GM21367 (cell line): ENCODE data around the gene PADI2.

Experiments used
- ATAC-seq: cut with Tn5 transposase; IDR thresholded peaks from one replicate; pipeline ENCODE4 v1.9.1; 2021; ENCODE audit not compliant: unreplicated experiment

PADI2 gene

DNA sequence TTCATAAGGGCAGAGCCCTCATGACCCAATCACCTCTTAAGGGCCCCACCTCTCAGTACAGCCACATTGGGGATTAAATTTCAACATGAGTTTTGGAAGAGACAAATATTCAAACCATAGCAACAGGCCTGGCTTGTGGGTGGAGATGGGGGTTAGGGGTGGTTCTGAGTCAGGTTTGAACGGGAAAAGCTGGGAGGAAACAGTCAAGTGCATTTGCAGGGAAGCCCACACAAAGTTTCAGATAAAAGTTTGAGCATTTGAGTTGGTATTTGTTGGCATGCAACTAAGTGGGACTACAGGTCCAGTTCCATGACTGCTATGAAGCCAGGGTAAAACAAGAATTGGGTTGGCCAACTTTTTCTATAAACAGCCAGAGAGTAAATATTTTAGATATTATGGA is 21.0 kb upstream of the PADI2 start:
- no peak for ATAC-seq

DNA sequence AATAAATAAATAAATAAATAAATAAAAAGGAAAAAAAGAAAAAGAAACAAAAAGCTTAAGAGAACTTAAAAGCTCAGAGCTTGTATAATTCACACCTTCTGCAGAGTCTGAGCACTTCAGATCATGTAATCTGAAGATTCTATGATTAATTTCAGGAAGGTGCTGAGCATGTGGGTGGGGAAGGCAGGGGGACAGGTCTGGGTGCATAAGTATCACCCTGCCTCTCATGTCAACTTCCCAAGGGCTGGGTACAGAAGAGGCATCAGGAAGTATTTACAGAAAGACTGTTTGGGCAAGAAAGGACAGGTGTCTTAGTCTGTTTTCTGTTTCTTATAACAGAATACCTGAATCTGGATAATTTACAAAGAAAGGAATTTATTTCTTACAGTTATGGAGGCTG is 20.4 kb upstream of the PADI2 start:
- ATAC-seq: no peak

DNA sequence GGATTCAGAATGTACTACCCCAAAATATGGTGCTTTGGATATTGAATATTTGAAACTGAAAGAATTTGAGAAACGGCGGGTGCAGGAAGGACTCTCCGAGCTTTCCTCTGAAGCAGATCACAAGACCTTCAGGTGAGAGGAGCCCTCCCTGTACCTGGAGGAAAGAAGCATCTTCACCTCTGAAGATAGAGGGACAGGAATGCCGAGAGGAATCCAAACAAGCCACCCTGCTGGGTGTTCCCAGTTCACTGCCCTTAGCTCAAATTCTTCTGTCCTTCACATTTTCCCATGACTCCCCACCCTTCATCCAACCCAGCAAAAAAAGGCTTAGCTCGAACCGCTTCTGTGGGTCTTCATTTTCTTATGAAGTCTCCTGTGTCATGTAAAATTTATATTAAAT is 18.2 kb upstream of the PADI2 start:
- no peak for ATAC-seq

DNA sequence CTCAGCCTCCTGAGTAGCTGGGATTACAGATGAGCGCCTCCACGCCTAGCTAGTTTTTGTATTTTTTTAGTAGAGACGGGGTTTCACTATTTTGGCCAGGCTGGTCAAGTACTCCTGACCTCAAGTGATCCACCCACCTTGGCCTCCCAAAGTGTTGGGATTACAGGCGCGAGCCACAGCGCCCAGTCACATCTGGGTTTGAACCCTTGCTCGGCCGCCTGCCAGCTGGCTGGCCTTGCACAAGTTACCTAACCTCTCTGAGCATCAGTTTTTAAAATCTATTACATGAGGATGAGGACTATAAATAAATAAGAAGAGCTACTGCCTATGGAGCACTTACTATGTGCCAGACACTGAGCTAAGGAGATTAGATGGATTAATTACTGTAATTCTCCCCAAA is 17.7 kb upstream of the PADI2 start:
- ATAC-seq: no peak

DNA sequence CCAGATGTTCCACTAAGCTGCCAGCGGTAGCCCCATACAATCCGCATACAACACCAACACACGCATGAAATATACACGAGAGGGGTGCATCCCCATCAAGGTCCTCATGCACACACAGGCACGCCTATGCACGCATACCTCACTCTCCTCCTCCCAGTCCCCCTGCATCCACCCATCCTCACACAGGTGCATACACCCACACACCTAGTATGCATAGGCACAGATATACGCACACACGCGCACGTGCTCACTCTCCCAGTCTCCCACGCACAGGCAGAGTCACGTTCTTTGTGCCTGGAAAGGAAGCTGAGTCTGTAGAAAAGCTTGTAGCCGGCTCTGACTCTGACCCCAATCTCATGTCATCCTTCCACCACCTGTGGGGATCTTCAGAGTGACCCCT is 16.9 kb upstream of the PADI2 start:
- no peak for ATAC-seq

DNA sequence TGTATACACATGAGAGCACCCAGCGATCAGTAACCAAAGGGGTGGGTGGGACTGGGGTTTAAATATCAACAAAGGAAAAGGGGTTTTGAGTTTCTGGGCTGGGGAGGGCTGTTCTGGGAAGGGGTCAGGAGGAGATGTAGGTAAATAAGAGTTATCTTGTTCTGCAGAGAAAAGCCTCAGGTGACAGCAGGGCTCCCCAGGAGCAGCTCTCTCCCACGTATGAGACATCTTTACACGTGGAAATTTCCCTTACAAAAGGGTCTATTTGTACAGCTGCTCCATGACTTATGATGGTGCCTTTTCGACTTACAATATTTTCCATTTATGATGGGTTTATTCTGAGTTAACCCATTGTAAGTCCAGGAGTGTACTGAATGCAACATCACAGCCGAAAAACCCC is 16.3 kb upstream of the PADI2 start:
- ATAC-seq: no peak

DNA sequence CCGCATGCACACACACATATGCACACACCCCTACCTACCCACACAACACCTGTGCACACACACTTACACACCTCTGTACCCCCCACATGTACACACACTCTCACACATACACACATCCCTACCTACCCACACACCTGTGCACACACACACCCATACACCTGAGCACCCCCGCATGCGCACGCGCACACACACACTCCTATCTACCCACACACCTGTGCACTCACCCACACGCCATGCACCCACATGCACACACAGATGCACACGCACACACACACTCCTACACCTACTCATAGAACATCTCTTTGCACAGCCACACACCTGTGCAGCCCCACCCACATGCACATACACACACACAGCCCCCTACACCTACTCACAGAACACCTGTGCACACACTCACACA is 15.5 kb upstream of the PADI2 start:
- no peak for ATAC-seq

DNA sequence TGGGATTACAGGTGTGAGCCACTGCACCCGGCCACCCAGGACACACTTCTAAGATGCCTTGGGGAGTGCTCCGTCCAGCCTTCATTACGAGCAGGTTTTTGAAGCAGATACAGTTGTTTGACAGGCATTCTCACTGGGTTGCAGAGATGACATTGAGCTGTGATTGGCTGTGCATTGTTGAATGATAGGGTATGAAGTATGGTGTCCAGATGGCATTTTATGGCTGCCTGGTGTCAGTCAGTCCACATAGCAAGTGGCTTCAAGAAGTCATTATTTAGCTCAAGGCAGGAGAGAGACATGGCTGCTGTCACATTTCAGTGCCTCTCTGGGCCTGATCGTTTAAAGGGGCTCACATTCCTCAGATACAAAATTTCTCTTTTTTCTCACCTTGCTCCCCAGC is 14.8 kb upstream of the PADI2 start:
- no peak for ATAC-seq

DNA sequence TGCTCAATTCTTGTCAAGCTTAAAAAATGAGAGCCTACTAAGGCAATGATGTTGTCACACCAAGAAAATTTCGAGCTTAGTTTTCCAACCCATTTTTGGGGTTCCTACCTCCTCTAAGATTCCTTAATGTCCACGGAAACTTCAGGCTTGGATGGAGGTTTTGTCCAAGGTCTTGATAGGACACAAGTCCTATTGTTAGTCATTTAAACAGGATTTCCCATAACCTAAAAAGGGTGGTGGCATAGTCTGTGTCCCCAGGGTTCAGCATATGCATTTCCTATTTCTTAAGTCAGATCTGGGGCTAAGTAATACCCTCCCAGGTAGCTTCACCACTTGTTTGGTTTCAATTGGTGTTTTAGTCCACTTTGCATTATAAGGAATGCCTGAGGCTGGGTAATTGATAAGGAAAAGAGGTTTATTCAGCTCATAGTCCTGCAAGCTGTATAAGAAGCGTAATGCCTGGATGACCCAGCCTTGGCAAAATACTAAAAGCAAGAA is 10.9 kb upstream of the PADI2 start:
- no peak for ATAC-seq

DNA sequence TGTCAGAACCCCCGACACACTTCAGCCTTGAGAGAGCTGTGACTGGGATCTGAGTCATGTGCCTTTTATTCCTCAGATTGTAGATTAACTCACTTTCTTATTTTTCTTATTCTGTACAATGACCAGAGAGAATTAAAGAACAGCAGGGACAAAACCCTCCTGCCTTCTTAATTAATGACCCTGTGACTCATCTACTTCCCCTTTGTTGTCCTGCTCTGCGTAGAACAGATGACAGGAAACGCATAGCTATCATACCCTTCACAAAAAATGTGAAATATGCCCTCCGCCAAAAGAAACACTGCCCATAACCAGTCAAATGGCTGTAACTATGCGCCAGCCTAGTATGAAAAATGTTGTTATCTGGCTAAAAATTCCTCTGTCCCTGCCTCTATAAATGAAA is 9.1 kb upstream of the PADI2 start:
- no peak for ATAC-seq

DNA sequence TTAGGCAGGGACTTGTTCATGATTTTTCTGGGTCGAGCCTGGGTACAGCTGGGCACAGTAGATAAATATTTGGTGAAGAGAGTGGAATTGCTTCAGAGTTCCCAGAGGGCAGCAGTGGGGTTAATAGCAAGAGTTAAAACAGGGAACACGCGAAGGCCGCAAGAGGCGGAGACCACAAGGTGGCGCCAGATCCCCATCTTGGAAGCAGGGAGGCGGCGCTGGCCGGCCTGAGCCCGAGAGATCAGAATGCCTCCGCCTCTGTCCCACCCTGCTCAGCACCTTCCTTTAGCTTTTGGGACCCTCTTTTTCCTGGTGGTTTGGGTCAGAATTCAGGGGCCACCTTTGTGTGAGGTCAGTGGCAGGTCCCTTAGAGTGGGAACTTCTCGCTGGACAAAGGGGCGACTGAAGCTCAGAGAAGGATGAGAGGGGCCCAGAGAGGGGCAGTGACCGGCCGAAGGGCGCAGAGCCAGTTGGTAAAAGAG is 6.5 kb upstream of the PADI2 start:
- ATAC-seq: no peak

DNA sequence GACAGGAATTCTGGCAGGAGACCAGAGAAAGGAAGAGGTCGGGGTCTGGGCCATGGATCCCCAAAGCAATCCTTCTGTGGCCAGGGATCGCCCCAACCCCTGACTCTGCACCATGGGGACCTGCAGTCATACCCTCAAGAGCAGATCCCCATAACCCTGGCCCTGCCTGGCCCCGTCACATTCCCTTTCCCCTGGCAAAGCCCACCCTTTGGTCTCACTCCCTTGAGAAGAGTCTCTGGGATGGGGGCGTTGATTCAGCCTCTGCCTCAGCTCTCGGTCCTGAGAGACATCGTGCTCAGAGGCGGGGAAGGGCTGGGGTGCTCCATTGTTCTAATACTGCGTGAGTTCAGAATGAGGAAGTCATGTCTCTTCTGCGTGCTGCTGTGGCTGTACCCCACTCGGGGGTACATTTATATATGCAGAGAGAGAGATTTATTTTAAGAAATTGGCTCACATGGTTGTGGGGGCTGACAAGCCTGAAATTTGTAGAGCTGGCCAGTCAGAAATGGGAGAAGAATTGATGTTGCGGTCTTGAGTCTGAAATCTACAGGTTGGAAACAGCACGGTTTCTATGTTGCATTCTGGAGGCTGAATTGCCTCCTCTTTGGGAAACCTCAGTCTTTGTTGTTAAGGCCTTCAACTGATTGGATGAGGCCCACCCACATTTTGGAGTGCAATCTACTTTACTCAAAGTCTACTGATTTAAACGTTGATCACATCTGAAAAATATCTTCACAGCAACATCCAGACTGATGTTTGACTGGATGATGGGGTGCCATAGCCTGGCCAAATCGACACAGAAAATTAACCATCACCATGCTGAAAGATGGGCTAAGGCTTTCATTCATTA is 4.2 kb upstream of the PADI2 start:
- no peak for ATAC-seq

DNA sequence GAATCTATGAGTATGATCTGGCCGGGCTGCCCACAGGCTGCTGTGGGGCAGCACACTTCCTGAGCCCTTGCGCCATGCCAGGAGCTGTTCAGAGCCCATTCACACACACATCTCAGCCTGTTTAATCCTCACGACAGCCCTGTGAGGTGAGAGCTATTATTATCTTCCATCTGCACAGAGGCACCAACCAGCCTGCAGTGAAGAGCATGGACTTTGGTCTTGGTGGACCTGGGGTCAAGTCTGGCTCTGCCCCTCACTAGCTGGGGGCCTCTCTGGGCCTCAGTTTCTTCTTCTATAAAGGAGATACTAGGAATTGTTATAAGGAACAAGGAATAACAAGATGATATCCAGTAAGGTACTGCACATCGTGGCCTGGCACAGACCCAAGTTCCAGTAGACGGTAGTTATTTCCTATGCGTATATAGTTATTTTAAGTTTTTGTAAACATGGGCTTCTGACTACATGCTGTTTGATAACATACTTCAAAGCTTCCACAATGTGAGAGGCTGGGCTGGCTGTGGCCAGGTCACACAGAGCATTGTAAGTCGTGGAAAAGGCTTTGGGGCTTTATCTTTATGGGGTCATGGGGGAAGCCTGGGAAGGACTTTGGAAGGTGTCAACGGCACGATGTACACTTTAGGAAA is 3.4 kb upstream of the PADI2 start:
- ATAC-seq: no peak

DNA sequence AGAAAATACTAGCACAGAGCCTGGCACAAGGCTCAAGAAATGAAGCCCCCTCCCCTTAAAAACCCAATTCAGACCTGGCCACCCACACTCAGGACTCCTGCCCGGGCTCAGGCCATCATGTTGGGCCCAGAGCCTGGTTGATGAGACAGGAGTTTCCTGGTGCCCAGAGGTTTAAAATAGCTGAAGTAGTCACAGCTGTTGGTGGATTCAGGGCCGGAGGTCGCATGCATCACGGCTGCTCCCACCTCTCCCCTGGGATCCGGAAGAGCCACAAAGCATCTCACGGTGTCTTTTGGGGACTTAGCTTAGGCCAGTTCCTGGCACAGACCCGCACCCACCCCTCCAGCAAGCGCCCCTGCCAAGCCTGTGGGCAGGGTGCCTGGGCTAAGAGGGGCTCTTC is 2.6 kb upstream of the PADI2 start:
- no peak for ATAC-seq

DNA sequence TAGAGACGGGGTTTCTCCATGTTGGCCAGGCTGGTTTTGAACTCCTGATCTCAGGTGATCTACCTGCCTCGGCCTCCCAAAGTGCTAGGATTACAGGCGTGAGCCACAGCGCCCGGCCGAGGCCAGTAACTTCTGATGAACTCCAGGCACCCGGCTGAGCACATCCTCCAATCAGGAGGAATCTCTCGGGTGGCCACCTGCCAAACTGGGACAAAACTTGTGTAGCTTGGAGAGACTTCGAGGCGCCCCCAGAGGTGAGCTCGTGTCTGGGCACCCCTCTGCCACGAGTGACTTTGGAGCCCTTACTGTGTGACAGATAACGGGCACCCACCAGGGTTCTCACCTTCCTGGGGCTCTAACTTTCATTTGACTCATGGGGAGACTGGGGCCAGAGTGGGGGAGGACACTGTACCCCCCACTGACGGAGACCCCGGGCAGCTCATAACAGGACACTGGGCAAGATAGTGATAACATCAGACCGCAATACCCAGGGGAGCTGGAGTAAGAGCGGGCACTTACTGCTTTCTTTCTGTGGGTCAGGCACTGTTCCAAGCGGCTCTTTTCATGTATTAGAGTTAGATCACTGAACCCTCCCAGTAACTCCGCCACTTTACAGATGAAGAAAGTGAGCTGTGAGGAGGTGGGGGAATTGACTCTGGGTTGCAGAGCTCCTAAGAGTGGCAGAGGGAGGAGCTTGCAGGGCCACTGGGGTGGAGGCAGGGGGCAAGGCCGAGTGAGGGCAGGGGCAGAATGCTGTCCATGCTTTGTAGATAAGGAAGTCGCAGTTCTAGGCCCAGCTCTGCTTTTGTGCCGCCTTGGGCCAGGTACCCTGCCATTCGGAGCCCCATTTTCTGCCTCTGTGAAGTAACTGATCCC is 1.9 kb upstream of the PADI2 start:
- ATAC-seq: no peak

DNA sequence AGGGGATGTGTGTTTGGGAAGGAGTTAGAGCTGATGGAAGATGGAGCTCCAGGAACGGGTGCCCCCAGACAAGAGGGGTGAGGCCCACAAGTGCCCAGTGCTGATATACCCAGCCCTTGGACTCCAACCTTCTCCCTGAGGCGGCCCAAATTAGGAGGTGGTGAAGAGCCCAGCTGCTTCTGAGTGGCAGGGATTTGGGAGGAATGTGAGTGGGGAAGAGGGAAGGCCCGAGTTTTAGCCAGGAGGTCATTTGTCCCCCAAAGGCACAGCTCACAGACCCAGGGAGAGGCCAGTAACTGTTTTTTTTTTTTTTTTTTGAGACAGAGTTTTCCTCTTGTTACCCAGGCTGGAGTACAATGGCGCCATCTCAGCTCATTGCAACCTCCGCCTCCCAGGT is 1.2 kb upstream of the PADI2 start:
- no peak for ATAC-seq

DNA sequence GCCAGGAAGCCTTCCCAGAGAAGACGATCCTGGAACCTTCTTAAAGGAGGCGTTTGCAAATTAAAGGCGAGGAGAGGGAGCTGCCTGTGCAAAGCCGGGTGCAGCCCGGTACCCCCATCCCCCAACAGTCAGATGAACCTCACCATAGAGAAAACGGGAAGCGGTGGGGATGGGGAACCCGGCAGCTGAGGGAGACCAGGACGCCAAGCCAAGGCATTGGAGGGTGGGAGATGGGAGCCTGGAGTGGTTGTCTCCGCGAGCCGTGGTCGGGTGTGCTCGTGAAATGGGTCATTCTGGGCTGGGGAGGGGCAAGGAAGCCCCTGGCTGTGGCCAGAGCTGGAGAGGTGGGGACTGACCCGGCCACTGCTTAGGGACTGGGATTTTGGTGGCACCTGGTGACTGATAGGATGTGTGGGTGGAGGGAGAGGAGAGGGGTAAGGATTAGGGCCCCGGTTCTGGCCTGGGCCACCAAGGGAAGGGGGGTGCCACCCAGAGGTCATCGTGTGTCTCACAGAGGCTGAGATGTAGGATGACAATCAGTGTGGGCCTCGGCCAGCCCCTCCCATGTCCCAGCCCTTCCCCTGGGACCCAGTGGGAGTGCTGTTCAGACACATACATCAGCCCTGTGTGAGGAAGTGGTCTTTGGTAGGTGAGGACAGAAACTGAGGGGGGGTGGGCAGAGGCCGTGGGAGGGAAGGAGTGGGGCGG is 676 bp upstream of the PADI2 start:
- no peak for ATAC-seq

DNA sequence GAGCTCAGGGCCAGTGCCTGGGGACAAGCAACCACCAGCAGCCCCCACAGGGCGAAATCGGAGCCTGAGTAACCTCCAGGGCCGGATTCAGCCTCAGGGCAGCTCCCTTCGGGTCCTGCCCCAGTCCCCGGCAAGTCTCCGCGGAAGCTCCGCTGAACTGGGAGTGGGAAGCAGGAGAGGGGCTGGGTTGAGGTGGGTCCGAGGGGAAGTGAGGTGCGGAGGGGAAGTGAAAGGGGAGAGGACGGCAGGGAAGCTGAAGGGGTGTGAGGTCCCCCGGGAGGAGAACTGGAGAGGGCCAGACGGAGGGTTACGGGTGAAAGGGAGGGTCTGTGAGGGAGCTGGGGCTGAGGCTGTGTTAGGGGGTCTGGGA is 560 bp downstream of the PADI2 start:
- no peak for ATAC-seq

DNA sequence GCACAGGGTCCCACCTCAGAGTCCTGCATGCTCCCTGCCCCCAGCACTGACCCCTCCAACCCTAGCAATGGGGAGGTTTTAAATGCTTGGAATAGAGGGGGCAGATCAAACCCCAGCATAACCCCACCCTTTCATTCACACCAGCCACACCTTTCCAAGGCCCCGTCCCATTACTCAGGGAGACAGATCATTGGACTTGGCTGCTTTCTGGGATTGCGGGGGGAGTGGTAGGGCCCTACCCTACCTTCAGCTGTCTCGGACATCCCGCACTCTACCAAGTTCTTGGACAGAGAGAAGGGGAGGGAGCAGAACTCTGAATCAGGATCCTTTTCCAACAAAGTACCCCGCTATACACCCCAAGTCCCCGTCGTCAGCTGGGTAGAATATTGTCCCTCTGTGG is 983 bp downstream of the PADI2 start:
- ATAC-seq: no peak

DNA sequence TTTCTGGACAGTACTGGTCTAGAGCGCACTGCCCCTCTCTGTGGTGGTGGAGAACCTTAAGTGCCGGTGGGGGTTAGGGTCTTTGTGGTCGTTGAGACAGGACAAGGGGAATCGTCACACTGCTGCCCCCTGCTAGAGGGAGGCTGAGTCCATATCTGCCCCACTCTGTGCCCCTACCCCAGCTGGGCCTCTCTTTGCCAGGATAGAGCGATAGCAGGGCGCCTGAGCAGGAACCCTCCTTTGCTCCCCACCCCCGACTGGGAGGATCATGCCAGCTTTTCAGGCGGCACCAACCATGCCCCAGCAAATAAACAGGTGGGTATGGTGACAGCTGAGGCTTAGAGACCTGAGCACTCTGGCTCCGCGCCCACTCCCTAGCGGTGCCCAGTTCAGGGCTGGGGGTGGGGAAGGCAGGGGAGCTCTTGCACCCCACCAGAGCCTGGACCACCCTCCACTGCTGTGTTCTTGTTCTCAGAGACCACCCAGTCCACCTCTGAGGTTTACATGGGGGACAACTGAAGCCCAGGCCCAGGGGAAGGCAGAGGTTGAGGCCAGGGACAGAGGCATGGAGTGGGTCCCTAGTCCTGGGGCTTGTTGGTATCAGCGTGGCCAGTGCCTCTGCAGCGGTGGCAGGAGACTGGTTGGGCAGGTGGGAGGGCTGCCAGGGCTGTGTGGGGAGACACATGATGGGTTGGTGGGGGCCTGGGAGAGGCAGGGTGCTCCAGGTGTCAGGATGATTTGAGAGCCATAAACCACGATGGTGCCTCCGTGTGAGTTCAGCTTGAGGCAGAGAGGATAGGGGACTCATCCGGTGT is 1.6 kb downstream of the PADI2 start:
- no peak for ATAC-seq
